ENCODE measurements around the gene TTC29. TPM values are rescaled to one million over a fixed set of nuclear protein-coding genes. Genes with fewer than 3 reads are reported as not detected.

Gene TTC29
- total and polyA plus RNA-seq, 2 experiments from 2014 or later: 0.13 to 0.66 TPM

DNA sequence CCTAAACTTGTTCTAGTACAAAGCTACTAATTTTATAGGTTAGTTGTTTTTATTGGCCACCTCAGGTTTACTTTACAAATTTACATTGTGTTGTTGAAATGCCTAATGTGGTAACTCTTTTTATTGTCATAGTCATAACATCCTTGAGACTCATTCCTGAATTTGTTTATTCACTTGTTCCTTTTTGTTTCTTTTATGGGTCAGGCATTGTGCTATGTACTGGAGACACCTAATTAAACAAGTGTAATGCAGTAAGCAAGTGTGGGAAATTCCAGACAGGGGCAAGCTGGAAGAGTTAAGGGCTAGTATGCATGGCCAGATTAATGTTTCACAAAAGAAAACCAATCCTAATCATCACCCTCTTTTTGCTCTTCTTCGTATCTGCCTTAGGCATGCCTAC, 30.5 kb upstream of the TTC29 start:
- Histone ChIP-seq H3K27me3 (no peaks in the 10 kb centered on the region), H3K36me3 (replicated peaks; ENCODE audit: insufficient read depth, low read depth) (no peaks in the 10 kb centered on the region), H3K27ac (no peak overlapping the region), H3K79me2 (no peaks in the 10 kb centered on the region), H4K20me1 (ENCODE audit: insufficient read depth, poor library complexity, severe bottlenecking) (no peaks in the 10 kb centered on the region), H3K9me2 (replicated peaks; ENCODE audit: insufficient read depth) (no peaks in the 10 kb centered on the region), H3K4me2 (no peak overlapping the region), H3K9me3 (ENCODE audit: low read depth) (no peaks in the 10 kb centered on the region), H2AFZ (no peak overlapping the region), H3K4me1 (ENCODE audit: insufficient read depth) (peaks cover 6% of the 10 kb centered on the region), H3K4me3 (no peak overlapping the region)
- DNase-seq (ENCODE audit: low spot score): no peak
- TF ChIP-seq EZH2phosphoT487 (IDR thresholded peaks at IDR 0.05; ENCODE audit: low read depth, severe bottlenecking, unreplicated experiment): no peak
- TF ChIP-seq, protein P1, sequence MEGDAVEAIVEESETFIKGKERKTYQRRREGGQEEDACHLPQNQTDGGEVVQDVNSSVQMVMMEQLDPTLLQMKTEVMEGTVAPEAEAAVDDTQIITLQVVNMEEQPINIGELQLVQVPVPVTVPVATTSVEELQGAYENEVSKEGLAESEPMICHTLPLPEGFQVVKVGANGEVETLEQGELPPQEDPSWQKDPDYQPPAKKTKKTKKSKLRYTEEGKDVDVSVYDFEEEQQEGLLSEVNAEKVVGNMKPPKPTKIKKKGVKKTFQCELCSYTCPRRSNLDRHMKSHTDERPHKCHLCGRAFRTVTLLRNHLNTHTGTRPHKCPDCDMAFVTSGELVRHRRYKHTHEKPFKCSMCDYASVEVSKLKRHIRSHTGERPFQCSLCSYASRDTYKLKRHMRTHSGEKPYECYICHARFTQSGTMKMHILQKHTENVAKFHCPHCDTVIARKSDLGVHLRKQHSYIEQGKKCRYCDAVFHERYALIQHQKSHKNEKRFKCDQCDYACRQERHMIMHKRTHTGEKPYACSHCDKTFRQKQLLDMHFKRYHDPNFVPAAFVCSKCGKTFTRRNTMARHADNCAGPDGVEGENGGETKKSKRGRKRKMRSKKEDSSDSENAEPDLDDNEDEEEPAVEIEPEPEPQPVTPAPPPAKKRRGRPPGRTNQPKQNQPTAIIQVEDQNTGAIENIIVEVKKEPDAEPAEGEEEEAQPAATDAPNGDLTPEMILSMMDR (IDR thresholded peaks at IDR 0.05; ENCODE audit: poor library complexity): no peak
- WGBS (ENCODE audit: low lambda C conversion rate, missing lambda C conversion rate): 0% methylated on average over 1 of the region's 1 CpG

GRCh38 chr4:146975527-146975926, 29.9 kb upstream of the TTC29 start:
- H4K20me1 ChIP-seq (ENCODE audit: insufficient read depth, poor library complexity, severe bottlenecking): no peaks in the 10 kb centered on the region
- H2AFZ ChIP-seq: no peak overlapping the region
- WGBS (ENCODE audit: low lambda C conversion rate, missing lambda C conversion rate): 26% methylated on average over 1 of the region's 1 CpG

DNA sequence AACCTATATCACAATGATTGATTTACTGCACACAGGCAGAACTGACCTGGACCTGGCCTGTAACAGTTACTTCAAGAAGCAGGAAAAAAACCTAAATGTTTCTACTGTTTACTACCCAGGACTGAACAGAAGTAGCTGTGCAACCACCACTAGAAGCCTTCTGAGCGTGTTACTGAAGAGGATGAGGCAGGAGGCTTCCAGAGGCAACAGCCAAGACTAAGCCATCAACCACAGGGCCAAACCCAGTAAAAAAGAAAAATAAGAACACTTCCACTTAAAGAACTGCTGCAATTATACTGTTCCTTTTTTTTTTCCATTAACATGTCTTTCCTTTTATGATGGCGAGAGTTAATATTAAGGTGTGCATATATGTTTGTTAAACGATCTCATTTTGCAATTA, 29.4 kb upstream of the TTC29 start:
- no peak for TF ChIP-seq EZH2 (IDR thresholded peaks at IDR 0.05; ENCODE audit: borderline replicate concordance)
- TF ChIP-seq, protein P1 (IDR thresholded peaks at IDR 0.05; ENCODE audit: poor library complexity): no peak
- no peak for TF ChIP-seq EZH2phosphoT487 (IDR thresholded peaks at IDR 0.05; ENCODE audit: low read depth, severe bottlenecking, unreplicated experiment)
- no peaks in the 10 kb centered on the region for H3K9me2 ChIP-seq (replicated peaks; ENCODE audit: insufficient read depth)
- no peak for DNase-seq (ENCODE audit: low spot score)
- peaks cover 6% of the 10 kb centered on the region for H3K4me1 ChIP-seq (ENCODE audit: insufficient read depth)
- H3K36me3 ChIP-seq (replicated peaks; ENCODE audit: insufficient read depth, low read depth): no peaks in the 10 kb centered on the region
- no peaks in the 10 kb centered on the region for H3K9me3 ChIP-seq (ENCODE audit: low read depth)
- 95% methylated on average over 3 of the region's 3 CpGs for WGBS (ENCODE audit: low lambda C conversion rate, missing lambda C conversion rate)
- H3K79me2 ChIP-seq: no peaks in the 10 kb centered on the region
- H3K27ac ChIP-seq: no peak overlapping the region
- no peak overlapping the region for H3K4me2 ChIP-seq
- H3K27me3 ChIP-seq: no peaks in the 10 kb centered on the region
- no peak overlapping the region for H3K4me3 ChIP-seq
- H4K20me1 ChIP-seq (ENCODE audit: insufficient read depth, poor library complexity, severe bottlenecking): no peaks in the 10 kb centered on the region
- H2AFZ ChIP-seq: no peak overlapping the region

More at GRCh38 chr4:146975527-146975926, 29.9 kb upstream of the TTC29 start:
- H3K4me3 ChIP-seq: no peak overlapping the region
- H3K36me3 ChIP-seq (replicated peaks; ENCODE audit: insufficient read depth, low read depth): no peaks in the 10 kb centered on the region
- no peaks in the 10 kb centered on the region for H3K9me2 ChIP-seq (replicated peaks; ENCODE audit: insufficient read depth)
- no peak for DNase-seq (ENCODE audit: low spot score)
- H3K9me3 ChIP-seq (ENCODE audit: low read depth): no peaks in the 10 kb centered on the region
- H3K4me1 ChIP-seq (ENCODE audit: insufficient read depth): peaks cover 6% of the 10 kb centered on the region
- H3K27me3 ChIP-seq: no peaks in the 10 kb centered on the region
- H3K27ac ChIP-seq: no peak overlapping the region
- H3K4me2 ChIP-seq: no peak overlapping the region
- no peaks in the 10 kb centered on the region for H3K79me2 ChIP-seq
- no peak for TF ChIP-seq EZH2phosphoT487 (IDR thresholded peaks at IDR 0.05; ENCODE audit: low read depth, severe bottlenecking, unreplicated experiment)
- TF ChIP-seq, protein P1 (IDR thresholded peaks at IDR 0.05; ENCODE audit: poor library complexity): no peak
- no peak for TF ChIP-seq EZH2 (IDR thresholded peaks at IDR 0.05; ENCODE audit: borderline replicate concordance)

- H2AFZ ChIP-seq: no peak overlapping the region
- H3K9me2 ChIP-seq (replicated peaks; ENCODE audit: insufficient read depth): no peaks in the 10 kb centered on the region
- no peaks in the 10 kb centered on the region for H3K9me3 ChIP-seq (ENCODE audit: low read depth)
- H3K79me2 ChIP-seq: no peaks in the 10 kb centered on the region
- no peaks in the 10 kb centered on the region for H3K27me3 ChIP-seq
- 89% methylated on average over 5 of the region's 5 CpGs for whole genome bisulfite sequencing (ENCODE audit: low lambda C conversion rate, missing lambda C conversion rate)
- H4K20me1 ChIP-seq (ENCODE audit: insufficient read depth, poor library complexity, severe bottlenecking): no peaks in the 10 kb centered on the region
- H3K4me1 ChIP-seq (ENCODE audit: insufficient read depth): peaks cover 6% of the 10 kb centered on the region
- no peak overlapping the region for H3K27ac ChIP-seq
- no peaks in the 10 kb centered on the region for H3K36me3 ChIP-seq (replicated peaks; ENCODE audit: insufficient read depth, low read depth)
- H3K4me2 ChIP-seq: no peak overlapping the region
- H3K4me3 ChIP-seq: no peak overlapping the region
- TF ChIP-seq, protein P1 (IDR thresholded peaks at IDR 0.05; ENCODE audit: poor library complexity): no peak
- TF ChIP-seq EZH2 (IDR thresholded peaks at IDR 0.05; ENCODE audit: borderline replicate concordance): no peak
- TF ChIP-seq EZH2phosphoT487 (IDR thresholded peaks at IDR 0.05; ENCODE audit: low read depth, severe bottlenecking, unreplicated experiment): no peak
- DNase-seq (ENCODE audit: low spot score): no peak
Observed at GRCh38 chr4:146972036-146972435, 26.4 kb upstream of the TTC29 start.

Data from hepatocyte (in vitro differentiated cells).